HG02588 (cell line): ENCODE data around the gene CCL13.

Source experiments
- ATAC-seq: cut with Tn5 transposase; IDR thresholded peaks from one replicate; pipeline ENCODE4 v1.9.1; 2021; ENCODE audit warnings: mild to moderate bottlenecking, moderate library complexity; ENCODE audit not compliant: unreplicated experiment

The CCL13 gene

DNA sequence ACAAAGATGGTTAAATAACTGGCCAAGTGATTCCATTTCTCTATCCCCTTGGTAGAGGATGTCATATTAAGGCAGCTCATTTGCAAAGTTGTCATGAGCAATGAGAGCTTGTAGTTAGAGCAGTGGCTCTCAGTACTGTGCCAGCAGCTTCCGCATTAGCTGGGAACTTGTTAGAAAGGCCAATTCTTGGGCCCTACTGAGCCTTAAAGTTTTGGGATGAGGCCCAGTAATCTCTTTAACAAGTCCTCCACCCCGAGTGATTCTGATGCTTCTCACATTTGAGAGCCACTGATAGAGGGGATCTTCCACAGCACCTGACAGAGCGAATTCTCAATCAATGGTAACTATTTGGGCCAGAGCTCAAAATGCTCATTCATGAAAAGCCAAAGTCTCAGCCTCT, 26.9 kb downstream of the CCL13 start:
- no peak for ATAC-seq

DNA sequence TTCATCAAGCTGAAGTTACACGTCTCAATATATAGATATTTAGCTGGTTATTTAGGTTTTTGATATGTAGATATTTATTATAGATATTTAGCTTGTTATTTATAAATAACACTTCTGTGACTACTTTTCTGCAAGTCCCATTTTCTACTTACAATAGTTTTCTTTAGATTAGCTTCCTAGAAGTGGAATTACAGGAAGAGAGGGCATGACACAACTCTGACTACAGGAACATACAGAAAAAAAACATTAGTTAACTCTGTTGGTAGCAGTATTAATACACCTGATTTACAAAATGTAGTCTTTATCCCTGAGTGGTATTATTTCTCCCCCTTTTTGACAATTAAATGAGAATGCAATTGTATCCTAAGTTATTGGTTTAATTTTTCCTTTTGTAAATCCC, 28.0 kb downstream of the CCL13 start:
- ATAC-seq, result no peak

DNA sequence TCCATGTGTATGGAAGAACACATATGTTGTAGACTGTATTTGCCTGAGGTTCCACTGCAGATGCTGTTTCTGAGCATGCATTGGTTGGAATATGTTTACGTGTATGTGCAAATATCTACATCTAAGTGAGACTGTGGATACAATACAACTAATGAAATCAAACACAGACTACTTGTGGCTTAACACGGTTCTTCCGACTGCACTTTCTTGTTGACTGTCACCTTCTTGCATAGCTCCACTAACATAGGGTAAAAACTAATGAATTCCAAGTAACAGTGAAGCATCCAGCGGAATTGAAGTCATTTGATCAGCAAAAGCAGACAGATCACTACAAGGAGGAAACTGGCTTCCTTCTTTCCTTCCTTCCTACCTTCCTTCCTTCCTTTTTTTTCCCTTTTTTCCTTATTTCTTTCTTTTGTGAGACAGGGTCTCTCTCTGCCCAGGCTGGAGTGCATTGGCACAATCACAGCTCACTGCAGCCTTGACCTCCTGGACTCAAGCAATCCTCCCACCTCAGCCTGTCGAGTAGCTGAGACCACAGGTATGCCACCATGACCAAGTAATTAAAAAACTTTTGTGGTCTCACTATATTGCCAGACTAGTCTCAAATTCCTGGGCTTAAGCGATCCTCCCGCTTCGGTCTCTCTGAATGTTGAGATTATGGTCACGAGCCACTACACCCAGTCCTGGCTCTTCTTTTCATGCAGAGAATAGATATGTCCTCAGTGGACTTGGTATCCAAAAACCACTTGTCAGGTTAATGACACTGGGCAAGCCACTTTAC, 28.7 kb downstream of the CCL13 start:
- no peak for ATAC-seq

DNA sequence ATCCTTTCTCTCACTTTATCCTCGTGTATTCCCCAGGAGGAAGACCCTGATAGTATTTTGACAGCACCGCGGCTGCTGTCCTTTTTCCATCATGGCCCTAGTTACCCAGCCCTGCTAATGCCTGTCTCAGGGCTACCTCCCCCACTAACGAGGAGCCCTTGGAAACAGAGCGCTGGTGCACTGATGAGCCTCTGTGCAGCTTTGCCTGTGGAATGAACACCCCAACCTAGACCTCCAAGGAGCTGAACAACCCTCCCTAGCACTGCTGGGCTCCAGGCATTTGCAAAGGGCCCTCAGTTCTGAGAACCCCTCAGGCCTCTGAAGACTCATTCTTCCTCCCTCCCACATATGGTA, 30.0 kb downstream of the CCL13 start:
- ATAC-seq, result no peak

DNA sequence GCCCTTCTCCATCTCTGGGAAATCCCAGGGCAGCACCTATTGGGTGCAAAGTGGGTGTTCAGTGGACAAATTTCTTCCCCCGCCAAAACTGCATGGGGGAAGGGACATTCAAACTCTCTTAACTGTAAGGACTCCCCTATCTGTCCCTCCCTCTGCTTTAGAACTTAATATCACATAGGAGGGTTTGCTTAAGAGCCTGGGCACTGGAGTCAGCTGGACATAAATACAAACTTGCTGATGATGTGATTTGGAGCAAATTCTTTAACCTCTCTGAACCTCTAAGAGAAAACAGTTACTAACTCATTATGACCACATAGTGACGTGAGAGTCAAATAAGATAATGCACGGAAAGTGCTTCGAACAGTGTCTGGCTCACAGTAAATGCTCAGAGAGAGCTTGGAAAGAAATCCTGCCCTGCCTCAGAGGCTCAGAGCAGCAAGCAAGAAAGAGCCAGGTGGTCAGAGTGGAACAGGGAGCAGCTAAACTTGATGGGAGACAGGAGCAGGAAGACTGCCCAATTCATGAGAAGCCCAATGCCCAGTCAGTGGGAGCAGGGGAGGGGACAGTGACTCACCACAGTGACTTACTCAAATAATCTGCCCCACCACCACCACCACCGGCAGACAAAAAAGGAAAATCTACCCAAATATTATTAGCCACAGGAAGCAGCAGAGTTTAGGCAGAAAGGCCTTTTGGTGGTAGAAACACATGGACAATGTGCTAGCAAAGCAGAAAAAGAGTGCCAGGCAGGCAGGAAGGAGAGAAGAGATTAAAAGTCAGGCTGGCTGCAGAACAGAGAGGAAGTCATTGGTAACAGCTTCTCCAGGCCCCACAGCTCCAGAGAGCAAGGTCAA, 30.6 kb downstream of the CCL13 start:
- ATAC-seq, result no peak

DNA sequence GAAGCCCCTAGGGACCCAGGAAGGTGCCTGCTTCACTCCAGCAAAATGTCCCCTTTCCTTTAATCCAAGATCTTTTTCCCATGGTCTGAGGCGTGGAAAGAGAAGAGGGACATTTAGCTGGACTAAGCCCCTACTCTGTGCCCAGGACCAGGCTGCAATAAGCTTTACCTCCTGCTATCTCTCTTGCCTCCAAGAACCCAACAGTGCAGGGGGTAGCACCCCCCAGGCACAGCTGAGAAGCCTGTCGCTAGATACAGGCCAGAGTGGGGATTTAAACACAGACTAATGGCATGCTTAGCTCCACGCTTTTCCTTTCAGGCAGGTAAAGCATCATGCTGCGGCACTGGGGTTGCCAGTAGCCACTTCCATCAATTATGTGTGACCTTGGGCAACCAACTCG, 31.3 kb downstream of the CCL13 start:
- no peak for ATAC-seq

DNA sequence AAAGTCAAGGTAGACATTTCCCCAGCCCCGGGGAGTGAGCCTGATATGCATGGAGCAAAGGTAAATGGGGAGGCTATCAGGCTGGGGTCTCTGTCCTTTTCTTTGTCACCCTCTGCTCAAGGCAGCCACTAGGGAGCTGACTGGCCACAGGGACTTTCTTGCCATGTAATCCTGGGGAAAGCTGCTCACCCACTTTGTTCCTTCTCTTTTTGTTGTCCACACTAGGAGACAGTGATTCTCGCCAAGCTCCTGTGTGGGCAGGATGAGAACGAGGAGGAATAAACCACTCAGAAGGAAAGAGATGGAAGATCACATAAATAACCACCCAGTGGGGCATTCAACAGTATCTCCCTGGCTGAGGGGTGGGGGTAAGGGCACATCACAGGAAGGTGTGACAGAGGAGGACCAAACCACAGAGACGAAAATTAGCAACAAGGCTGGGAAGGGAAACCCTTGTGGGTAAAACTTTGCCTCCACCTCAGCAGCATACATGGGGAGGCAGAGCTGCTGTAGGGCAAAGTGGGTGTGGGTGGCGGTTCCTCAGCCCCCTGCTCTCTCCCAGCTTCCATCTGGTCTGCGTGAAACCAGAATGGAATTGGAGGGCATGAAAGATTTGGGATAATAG, 33.0 kb downstream of the CCL13 start:
- no peak for ATAC-seq

DNA sequence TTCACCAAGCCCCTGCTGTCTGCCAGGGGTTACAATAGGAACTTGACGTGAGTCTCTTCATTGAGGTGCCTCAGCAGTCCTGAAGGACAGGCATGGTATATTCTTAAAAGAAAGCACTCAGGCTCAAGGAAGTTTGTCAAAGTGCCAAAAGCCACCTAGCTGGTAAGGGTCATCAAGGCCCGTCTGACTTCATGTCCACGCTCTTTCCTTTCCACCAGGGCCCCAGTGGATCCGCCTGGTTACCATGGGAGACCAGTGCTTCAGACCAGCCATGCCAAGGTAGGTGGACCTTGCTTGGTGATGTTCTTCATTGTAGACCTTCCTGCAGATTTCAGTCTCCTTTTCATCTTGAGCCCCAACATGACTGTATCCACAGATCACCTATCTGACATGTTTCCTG, 34.4 kb downstream of the CCL13 start:
- ATAC-seq, result no peak

DNA sequence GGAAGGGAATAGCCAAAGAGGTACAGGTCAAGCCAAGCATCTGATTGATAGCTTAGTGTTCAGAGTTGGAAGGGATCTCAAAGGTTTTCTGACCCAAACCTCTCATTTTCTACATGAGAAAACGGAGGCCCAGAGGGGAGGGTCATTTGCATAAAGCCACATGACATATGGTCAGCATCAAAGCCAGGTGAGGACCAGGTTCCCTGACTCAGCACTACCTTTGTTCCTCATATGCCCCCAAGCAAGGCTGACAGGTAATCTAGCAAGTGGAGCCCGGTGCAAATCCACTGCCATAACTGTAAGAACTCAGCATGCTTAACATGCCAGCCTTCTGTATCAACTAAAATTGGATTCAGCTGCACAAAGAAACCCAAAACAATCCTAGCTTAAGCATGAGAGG, 35.0 kb downstream of the CCL13 start:
- no peak for ATAC-seq

DNA sequence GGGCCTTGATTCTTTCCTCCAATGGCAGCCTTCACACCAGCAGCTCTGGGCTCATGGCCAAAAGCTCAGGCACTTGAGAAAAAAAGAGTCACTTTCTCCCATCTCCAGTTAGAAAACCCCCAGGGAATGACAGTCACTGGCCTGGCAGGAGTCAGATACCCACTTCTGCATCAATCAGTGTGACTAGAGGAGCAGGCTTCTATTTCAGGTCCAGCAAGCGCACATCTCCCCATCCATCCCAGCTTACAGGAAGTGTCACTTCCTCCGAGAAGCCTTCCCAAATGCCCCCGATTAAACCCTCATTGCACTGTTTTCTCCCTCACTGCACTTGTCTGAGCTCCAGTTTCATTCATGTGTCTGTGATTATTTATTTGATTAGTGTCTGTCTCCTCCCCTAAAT, 37.1 kb downstream of the CCL13 start:
- no peak for ATAC-seq

DNA sequence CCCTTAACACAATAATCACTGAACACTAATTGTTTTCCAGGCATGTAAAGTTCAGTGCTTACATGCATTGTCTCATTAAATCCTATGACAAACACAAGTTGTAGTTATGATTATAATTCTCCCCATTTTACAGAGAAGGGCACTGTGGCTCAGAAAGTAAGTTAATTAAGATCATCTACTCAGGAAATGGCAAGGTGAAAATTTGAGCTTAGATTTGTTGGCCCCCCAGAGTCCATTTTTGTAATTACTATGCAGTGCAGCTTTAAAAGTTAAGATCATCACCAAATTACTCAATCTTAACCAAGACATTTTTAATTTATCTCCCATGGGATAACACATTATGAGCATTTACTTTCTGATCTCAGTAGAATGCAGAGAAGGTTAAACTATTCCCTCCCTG, 41.0 kb downstream of the CCL13 start:
- ATAC-seq, result no peak

DNA sequence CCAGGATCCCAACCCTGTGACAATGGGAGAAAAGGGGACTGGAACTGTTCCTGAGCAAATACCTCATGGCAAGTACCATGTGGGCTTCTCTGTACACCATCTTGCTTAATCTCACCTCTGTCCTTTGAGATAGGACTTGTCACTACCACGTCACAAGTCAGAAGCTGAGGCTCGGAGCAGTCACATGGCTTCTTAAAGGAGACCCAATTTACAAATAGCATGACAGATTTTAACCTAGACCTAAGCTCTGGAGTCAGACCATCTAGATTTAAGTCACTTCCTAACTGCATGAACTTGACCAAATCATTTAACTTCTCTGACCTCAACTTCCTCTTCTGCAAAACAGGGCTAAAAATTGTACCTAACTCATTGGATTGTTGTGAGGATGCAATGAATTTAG, 42.7 kb downstream of the CCL13 start:
- ATAC-seq, result no peak

DNA sequence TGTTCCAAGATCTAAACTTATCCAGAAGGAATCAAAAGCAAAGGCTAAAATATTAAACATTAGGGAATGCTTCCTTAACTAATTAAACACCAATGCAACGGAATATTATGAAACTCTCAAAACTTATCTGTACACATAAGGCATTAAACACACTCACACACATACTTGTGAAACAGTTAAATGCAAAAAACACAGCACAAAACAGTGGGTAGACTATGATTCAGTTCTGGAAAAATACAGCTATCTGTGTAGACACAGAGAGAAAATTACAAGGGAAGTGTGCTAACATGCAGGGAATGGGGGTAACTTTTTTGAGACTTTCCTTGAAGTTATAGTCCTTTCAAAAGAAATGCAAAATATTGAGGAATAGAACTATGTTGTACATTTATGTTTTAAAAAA, 43.4 kb downstream of the CCL13 start:
- no peak for ATAC-seq

DNA sequence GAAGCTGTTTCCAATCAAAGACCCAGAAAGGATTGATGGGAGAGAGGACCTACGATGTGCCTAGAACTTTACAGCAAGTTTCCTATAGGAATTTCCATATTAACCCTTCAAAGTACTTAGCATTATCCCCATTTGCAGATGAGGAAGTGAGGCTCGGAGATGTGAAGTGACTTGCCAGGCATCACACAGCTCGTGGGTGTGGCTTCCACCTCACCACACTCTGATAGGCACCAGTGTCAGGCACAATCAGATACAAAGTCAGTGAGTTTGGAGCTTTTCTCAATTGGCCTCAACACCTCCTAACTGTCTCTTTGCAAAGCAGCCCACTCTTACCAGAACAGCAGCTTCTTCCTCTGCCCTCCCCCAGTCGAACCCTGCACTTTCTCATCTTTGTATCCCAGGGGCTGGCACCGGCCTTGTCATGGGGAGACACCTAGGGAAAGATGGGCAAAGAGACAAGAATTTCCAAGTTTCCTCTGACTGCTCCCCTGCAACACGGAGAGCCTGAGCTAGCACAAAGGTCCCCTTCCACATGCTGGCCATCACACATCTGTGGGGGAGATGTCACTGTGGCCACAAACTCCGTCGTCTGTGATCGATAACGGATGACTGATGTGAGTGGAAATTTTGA, 44.1 kb downstream of the CCL13 start:
- ATAC-seq, result no peak

DNA sequence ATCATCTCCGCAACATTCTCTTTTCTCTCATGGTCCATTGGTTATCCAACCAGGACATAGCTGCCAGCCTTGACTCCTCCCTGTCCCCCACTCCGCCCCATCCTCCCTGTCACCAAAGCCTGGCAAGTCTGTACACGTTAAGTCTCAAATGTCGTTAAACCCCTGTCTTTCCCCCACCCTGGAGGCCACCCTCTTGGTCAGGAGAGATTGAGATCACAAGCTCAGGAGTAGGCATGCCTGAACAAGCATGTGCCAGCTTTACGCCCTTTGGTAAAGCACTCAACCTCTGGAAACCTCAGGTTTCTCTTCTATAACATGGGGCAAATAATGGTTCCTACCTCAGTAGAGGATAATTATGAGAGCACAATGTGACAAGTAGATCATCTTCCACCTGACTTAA, 44.9 kb downstream of the CCL13 start:
- ATAC-seq, result no peak

DNA sequence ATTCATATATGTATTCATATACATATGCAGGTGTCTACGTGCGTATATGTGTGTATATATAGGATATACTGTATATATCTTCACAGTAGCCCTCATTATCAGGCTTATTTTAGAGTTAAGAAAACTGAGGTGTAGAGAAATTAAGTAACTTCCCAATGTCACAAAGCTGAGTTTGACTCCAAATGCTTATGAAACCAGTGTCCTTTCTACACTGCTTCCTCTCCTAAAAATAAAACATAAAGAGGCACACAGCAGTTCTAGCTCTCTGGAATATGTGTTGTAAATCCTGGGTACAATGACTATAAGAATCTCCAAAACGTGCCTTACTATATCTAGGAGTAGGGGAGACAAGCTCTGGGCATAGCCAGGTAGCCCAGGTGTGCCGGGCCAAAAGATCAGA, 46.7 kb downstream of the CCL13 start:
- ATAC-seq, result no peak

DNA sequence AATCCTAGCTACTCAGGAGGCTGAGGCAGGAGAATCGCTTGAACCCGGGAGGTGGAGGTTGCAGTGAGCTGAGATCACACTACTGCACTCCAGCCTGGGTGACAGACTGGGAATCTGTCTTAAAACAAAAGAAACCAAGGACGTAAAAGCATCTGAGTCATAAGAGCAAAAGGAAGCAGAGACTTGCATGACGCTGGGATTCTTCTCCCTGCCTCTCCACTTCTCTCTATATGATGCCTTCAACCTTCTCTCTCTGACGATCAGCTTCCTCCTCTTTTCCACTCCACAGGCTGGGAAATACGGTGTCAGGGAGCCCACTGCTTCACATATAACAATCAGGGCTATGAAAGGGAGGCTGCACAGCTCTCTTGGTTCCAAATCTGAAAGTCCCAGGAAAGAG, 49.9 kb downstream of the CCL13 start:
- ATAC-seq, result no peak
